ENCODE data around the gene KRT222.

KRT222 gene

GRCh38 chr17:40664582-40665333, at the start of gene KRT222:
KRT222 (minus strand) TSS chr17:40665177; CDS start chr17:40665099, 78 bp downstream.
- DNase-seq, result no peak

GRCh38 chr17:40714473-40714872, 49.5 kb upstream of the KRT222 start:
- DNase-seq, result no peak

- no peak for DNase-seq
Observed at GRCh38 chr17:40707745-40708144, 42.8 kb upstream of the KRT222 start.

GRCh38 chr17:40705584-40705983, 40.6 kb upstream of the KRT222 start:
- DNase-seq, result no peak

GRCh38 chr17:40703652-40704051, 38.7 kb upstream of the KRT222 start, which contains the start of gene KRT24:
KRT24 (minus strand) TSS chr17:40703752; CDS start chr17:40703693, 59 bp downstream.
- DNase-seq, result no peak

GRCh38 chr17:40702271-40702670, 37.3 kb upstream of the KRT222 start:
- no peak for DNase-seq

- DNase-seq, result no peak
Observed at GRCh38 chr17:40699853-40700252, 34.9 kb upstream of the KRT222 start.

GRCh38 chr17:40699371-40699770, 34.4 kb upstream of the KRT222 start:
- no peak for DNase-seq

- no peak for DNase-seq
Observed at GRCh38 chr17:40697297-40697696, 32.3 kb upstream of the KRT222 start.

GRCh38 chr17:40696651-40697072, 31.7 kb upstream of the KRT222 start:
- no peak for DNase-seq

GRCh38 chr17:40695874-40696472, 31.0 kb upstream of the KRT222 start:
- no peak for DNase-seq

GRCh38 chr17:40694584-40694983, 29.6 kb upstream of the KRT222 start:
- DNase-seq, result no peak

- DNase-seq, result no peak
Observed at GRCh38 chr17:40687106-40687505, 22.1 kb upstream of the KRT222 start.

- no peak for DNase-seq
Observed at GRCh38 chr17:40686192-40686591, 21.2 kb upstream of the KRT222 start.

GRCh38 chr17:40680998-40681397, 16.0 kb upstream of the KRT222 start:
- no peak for DNase-seq

GRCh38 chr17:40679523-40679907, 14.5 kb upstream of the KRT222 start:
- DNase-seq, result no peak

GRCh38 chr17:40678902-40679522, 14.0 kb upstream of the KRT222 start:
- no peak for DNase-seq

GRCh38 chr17:40675905-40676304, 10.9 kb upstream of the KRT222 start:
- DNase-seq, result no peak

- DNase-seq, result no peak
Observed at GRCh38 chr17:40672654-40673053, 7.7 kb upstream of the KRT222 start.

- DNase-seq, result no peak
Observed at GRCh38 chr17:40671282-40671681, 6.3 kb upstream of the KRT222 start.

GRCh38 chr17:40666331-40666730, 1.4 kb upstream of the KRT222 start:
- no peak for DNase-seq

GRCh38 chr17:40663252-40663651, 1.7 kb downstream of the KRT222 start:
- DNase-seq, result no peak

- DNase-seq, result no peak
Observed at GRCh38 chr17:40659911-40660310, 5.1 kb downstream of the KRT222 start.

- no peak for DNase-seq
Observed at GRCh38 chr17:40658396-40658795, 6.6 kb downstream of the KRT222 start.

Measured in activated CD4-positive, alpha-beta T cell treated with anti-CD3 and anti-CD28 coated beads, Interleukin-10, Interleukin-2, amounts not matched to agents 100 ng/mL and 50 ng/mL, durations not matched to agents 16 hours and 8 hours (primary cell).